ENCODE measurements around the gene TIMD4.
"Not testable (repeated sequence)": the region's sequence is repeated elsewhere in the genome, so short reads cannot be mapped to it uniquely, and the experiment has no call there.

The TIMD4 gene

GRCh38 chr5:156950716-156951115 lies 12.3 kb downstream of the TIMD4 start:
- ChIA-PET CTCF (no interaction called here), POLR2A (no interaction called here)
- TF ChIP-seq FOXK2 (IDR thresholded peaks at IDR 0.05) (no peak), LEF1 (IDR thresholded peaks at IDR 0.05; ENCODE audit: borderline replicate concordance) (no peak), ELF4 (IDR thresholded peaks at IDR 0.05) (no peak), NFRKB (IDR thresholded peaks at IDR 0.05) (no peak), TARDBP (IDR thresholded peaks at IDR 0.05) (no peak), FOXM1 (IDR thresholded peaks at IDR 0.05; ENCODE audit: borderline replicate concordance) (no peak), L3MBTL2 (conservative IDR thresholded peaks at IDR 0.05) (no peak), SUZ12 (IDR thresholded peaks at IDR 0.05) (no peak), HDGF (IDR thresholded peaks at IDR 0.05; ENCODE audit: borderline replicate concordance) (no peak), PKNOX1 (IDR thresholded peaks at IDR 0.05) (no peak), CTBP1 (IDR thresholded peaks at IDR 0.05; ENCODE audit: borderline replicate concordance) (no peak), SP1 (IDR thresholded peaks at IDR 0.05) (no peak), ZNF384 (IDR thresholded peaks at IDR 0.05) (no peak)
- DNase-seq (ENCODE audit: extremely low spot score) = no peak

- CTCF ChIA-PET = no interaction called here
- TF ChIP-seq FOXK2 (IDR thresholded peaks at IDR 0.05) (no peak), LEF1 (IDR thresholded peaks at IDR 0.05; ENCODE audit: borderline replicate concordance) (no peak), SUZ12 (IDR thresholded peaks at IDR 0.05) (no peak), L3MBTL2 (conservative IDR thresholded peaks at IDR 0.05) (no peak), FOXA1 (IDR thresholded peaks at IDR 0.05) (no peak), PKNOX1 (IDR thresholded peaks at IDR 0.05) (no peak), ZNF384 (IDR thresholded peaks at IDR 0.05) (no peak), CTBP1 (IDR thresholded peaks at IDR 0.05; ENCODE audit: borderline replicate concordance) (no peak), TARDBP (IDR thresholded peaks at IDR 0.05) (no peak), NFRKB (IDR thresholded peaks at IDR 0.05) (no peak), FOXM1 (IDR thresholded peaks at IDR 0.05; ENCODE audit: borderline replicate concordance) (no peak), SP1 (IDR thresholded peaks at IDR 0.05) (no peak), ELF4 (IDR thresholded peaks at IDR 0.05) (no peak), ARNT (IDR thresholded peaks at IDR 0.05) (no peak), BHLHE40 (IDR thresholded peaks at IDR 0.05; ENCODE audit: borderline replicate concordance) (no peak)
- DNase-seq (ENCODE audit: extremely low spot score) = no peak
- POLR2A ChIA-PET = no interaction called here
Observed at GRCh38 chr5:156949424-156949823, 13.6 kb downstream of the TIMD4 start.

- POLR2A ChIA-PET = no interaction called here
- DNase-seq (ENCODE audit: extremely low spot score) = no peak
- CTCF ChIA-PET = no interaction called here
- no peak for TF ChIP-seq PKNOX1 (IDR thresholded peaks at IDR 0.05)
- TF ChIP-seq SP1 (IDR thresholded peaks at IDR 0.05) = no peak
- no peak for TF ChIP-seq ARNT (IDR thresholded peaks at IDR 0.05)
- TF ChIP-seq FOXA1 (IDR thresholded peaks at IDR 0.05) = no peak
- TF ChIP-seq ELF4 (IDR thresholded peaks at IDR 0.05) = no peak
Observed at GRCh38 chr5:156947925-156948324, 15.1 kb downstream of the TIMD4 start.

- TF ChIP-seq SP1 (IDR thresholded peaks at IDR 0.05) (no peak), SUZ12 (IDR thresholded peaks at IDR 0.05) (no peak), PKNOX1 (IDR thresholded peaks at IDR 0.05) (no peak), CTBP1 (IDR thresholded peaks at IDR 0.05; ENCODE audit: borderline replicate concordance) (no peak), ELF4 (IDR thresholded peaks at IDR 0.05) (no peak), ZNF384 (IDR thresholded peaks at IDR 0.05) (no peak), NFRKB (IDR thresholded peaks at IDR 0.05) (no peak), HDGF (IDR thresholded peaks at IDR 0.05; ENCODE audit: borderline replicate concordance) (no peak), ARNT (IDR thresholded peaks at IDR 0.05) (no peak), FOXM1 (IDR thresholded peaks at IDR 0.05; ENCODE audit: borderline replicate concordance) (no peak), L3MBTL2 (conservative IDR thresholded peaks at IDR 0.05) (no peak), BHLHE40 (IDR thresholded peaks at IDR 0.05; ENCODE audit: borderline replicate concordance) (no peak), LEF1 (IDR thresholded peaks at IDR 0.05; ENCODE audit: borderline replicate concordance) (no peak), TARDBP (IDR thresholded peaks at IDR 0.05) (no peak), FOXA1 (IDR thresholded peaks at IDR 0.05) (no peak), FOXK2 (IDR thresholded peaks at IDR 0.05) (no peak)
- ChIA-PET CTCF (interaction anchor here (0.6 kb wide), 1 partner anchor 278 kb away, joined by 3 read pairs; no protein-coding TSS in a partner anchor), POLR2A (no interaction called here)
- DNase-seq (ENCODE audit: extremely low spot score) = no peak
Observed at GRCh38 chr5:156942064-156942463, 21.0 kb downstream of the TIMD4 start.

GRCh38 chr5:156940462-156940861 lies 22.6 kb downstream of the TIMD4 start:
- POLR2A ChIA-PET; DNase-seq (ENCODE audit: extremely low spot score); CTCF ChIA-PET: not testable (repeated sequence)

GRCh38 chr5:156936972-156937371 lies 26.1 kb downstream of the TIMD4 start:
- ChIA-PET POLR2A (no interaction called here), CTCF (no interaction called here)
- TF ChIP-seq PKNOX1 (IDR thresholded peaks at IDR 0.05) = no peak
- no peak for TF ChIP-seq LEF1 (IDR thresholded peaks at IDR 0.05; ENCODE audit: borderline replicate concordance)
- TF ChIP-seq FOXA1 (IDR thresholded peaks at IDR 0.05) = no peak
- TF ChIP-seq BHLHE40 (IDR thresholded peaks at IDR 0.05; ENCODE audit: borderline replicate concordance) = no peak
- TF ChIP-seq HDGF (IDR thresholded peaks at IDR 0.05; ENCODE audit: borderline replicate concordance) = no peak
- no peak for TF ChIP-seq ARNT (IDR thresholded peaks at IDR 0.05)
- TF ChIP-seq SUZ12 (IDR thresholded peaks at IDR 0.05) = no peak
- no peak for DNase-seq (ENCODE audit: extremely low spot score)
